ENCODE data around the gene UBE2L5.

DNA sequence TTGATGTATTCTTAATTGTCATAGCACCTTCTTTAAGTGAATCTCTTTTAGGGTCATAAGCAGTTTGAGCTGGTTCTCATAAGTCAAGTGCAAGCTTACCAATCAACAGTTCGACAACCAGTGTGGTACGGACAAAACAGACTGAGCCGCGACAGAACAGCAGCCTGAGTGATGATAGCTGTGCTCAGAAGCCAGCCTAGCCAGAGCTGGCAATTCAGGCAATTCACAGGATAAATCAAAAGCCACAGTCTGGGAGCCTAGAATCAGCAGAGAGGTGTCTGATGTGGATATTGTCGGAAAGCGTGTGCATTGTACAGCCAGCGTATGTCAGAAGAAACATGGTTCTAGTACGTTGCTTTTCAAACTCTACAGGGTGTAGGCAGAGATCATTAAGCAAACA is 14.9 kb downstream of the UBE2L5 start:
- no peak for TF ChIP-seq NANOG (IDR thresholded peaks at IDR 0.05; ENCODE audit: borderline replicate concordance)
- no peak for TF ChIP-seq POLR2AphosphoS5 (IDR thresholded peaks at IDR 0.05; ENCODE audit: low read depth)
- TF ChIP-seq EZH2 (IDR thresholded peaks at IDR 0.05; ENCODE audit: low read depth, unreplicated experiment) = no peak
- TF ChIP-seq REST (IDR thresholded peaks at IDR 0.05; ENCODE audit: unreplicated experiment) = no peak
- TF ChIP-seq CTCF (conservative IDR thresholded peaks at IDR 0.05; ENCODE audit: low read depth in 2 of 2) = no peak
- TF ChIP-seq CREB1 (CRISPR knock-in tag; IDR thresholded peaks at IDR 0.05; ENCODE audit: low read depth) = no peak
- TF ChIP-seq STAT1 (IDR thresholded peaks at IDR 0.05; ENCODE audit: unreplicated experiment) = no peak
- TF ChIP-seq, protein P1, sequence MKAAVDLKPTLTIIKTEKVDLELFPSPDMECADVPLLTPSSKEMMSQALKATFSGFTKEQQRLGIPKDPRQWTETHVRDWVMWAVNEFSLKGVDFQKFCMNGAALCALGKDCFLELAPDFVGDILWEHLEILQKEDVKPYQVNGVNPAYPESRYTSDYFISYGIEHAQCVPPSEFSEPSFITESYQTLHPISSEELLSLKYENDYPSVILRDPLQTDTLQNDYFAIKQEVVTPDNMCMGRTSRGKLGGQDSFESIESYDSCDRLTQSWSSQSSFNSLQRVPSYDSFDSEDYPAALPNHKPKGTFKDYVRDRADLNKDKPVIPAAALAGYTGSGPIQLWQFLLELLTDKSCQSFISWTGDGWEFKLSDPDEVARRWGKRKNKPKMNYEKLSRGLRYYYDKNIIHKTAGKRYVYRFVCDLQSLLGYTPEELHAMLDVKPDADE (IDR thresholded peaks at IDR 0.05) = no peak
- TF ChIP-seq EZH2phosphoT487 (IDR thresholded peaks at IDR 0.05; ENCODE audit: unreplicated experiment) = no peak
- TF ChIP-seq ZNF114 (CRISPR knock-in tag; IDR thresholded peaks at IDR 0.05) = no peak
